ENCODE results near the gene PAPLN. TPM values are rescaled to one million over a fixed set of nuclear protein-coding genes. Genes with fewer than 3 reads are reported as not detected.

PAPLN gene
- total RNA-seq, 1 experiment from 2014 or later = 9.6 TPM

DNA sequence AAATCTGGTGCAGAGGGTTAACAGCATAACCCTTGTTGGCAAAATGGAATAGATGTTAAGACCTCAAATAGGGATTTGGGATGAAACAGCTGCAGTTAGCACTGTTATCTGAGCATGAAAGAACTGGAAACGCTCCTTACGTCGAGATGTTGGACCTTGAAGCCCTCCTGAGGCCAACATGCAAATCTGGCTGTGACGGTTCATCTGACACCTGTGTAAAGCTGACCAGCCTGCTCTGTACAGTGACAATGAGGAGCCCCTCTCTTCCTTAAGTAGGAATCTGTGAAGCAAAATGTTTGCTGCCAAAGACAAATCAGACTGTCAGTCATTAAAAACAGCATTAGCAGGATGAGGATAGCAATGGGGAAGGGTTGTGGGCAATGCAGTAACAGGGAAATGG lies 36.5 kb downstream of the PAPLN start (continued):
- no peak for TF ChIP-seq SP1 (IDR thresholded peaks at IDR 0.05; ENCODE audit: low read depth)

DNA sequence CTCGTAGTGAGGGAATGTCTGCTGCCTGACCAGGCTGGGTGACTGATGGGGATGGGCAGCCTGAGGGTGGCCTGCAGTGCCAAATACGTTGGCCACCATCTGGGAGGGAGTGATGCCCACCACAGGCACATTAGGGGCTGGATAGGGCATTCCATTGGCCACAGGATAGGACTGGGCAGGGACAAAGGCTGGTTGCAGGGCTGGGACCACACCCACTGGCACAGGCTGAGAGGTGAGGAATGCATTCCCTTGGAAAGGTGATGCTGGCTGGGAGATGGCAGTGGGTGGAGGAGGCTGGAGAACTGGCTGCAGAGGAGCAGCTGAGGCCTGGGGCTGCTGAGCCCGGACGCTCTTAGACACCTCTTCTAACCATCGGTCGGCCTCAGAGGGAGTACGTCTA lies 39.5 kb downstream of the PAPLN start:
- ChIA-PET POLR2A (no interaction called here), RAD21 (ENCODE audit: low non-redundant PET in 1 of 2, low total read pairs in 2 of 2, uncharacterized antibody in 2 of 2, unreplicated experiment in 2 of 2) (no interaction called here), CTCF (no interaction called here)
- H3K4me1 ChIP-seq (ENCODE audit: control insufficient read depth in 1 of 2, insufficient read depth in 2 of 2, low read length in 2 of 2) = no peaks in the 10 kb centered on the region
- H3K27me3 ChIP-seq (ENCODE audit: insufficient read depth, low read length) = no peaks in the 10 kb centered on the region
- no peak overlapping the region for H3K9ac ChIP-seq (ENCODE audit: low read length)
- no peaks in the 10 kb centered on the region for H3K9me3 ChIP-seq (ENCODE audit: control insufficient read depth in 1 of 2, insufficient read depth in 1 of 2, low read depth in 1 of 2, low read length in 2 of 2)
- BruUV-seq (replicated peaks) = no TSS peak
- no peak overlapping the region for H3K4me3 ChIP-seq (replicated peaks in 1 of 2; ENCODE audit: low read depth in 1 of 2, low read length in 2 of 2)
- intact Hi-C loops (cut with micrococcal nuclease) = no loop called here
- TF ChIP-seq ZFX (IDR thresholded peaks at IDR 0.05) (no peak), SP1 (IDR thresholded peaks at IDR 0.05; ENCODE audit: low read depth) (no peak), POLR2A (IDR thresholded peaks at IDR 0.05; ENCODE audit: borderline replicate concordance, extremely low read depth, insufficient read depth, insufficient read length) (no peak), JUND (IDR thresholded peaks at IDR 0.05) (no peak), YY1 (IDR thresholded peaks at IDR 0.05; ENCODE audit: extremely low read depth, insufficient replicate concordance, low read depth, low read length) (no peak), TCF7L2 (IDR thresholded peaks at IDR 0.05; ENCODE audit: borderline replicate concordance, extremely low read depth, insufficient read depth, insufficient read length) (no peak), SRF (IDR thresholded peaks at IDR 0.05; ENCODE audit: low read depth) (no peak), FOSL1 (IDR thresholded peaks at IDR 0.05; ENCODE audit: low read depth) (no peak), CBX3 (IDR thresholded peaks at IDR 0.05; ENCODE audit: low read depth) (no peak), RAD21 (IDR thresholded peaks at IDR 0.05; ENCODE audit: low read depth) (no peak), POLR2AphosphoS5 (IDR thresholded peaks at IDR 0.05; ENCODE audit: low read depth, low read length) (no peak), ELF1 (IDR thresholded peaks at IDR 0.05; ENCODE audit: borderline replicate concordance, low read depth) (no peak)
- TF ChIP-seq, protein P1, sequence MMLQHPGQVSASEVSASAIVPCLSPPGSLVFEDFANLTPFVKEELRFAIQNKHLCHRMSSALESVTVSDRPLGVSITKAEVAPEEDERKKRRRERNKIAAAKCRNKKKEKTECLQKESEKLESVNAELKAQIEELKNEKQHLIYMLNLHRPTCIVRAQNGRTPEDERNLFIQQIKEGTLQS (IDR thresholded peaks at IDR 0.05) = no peak
- TF ChIP-seq, protein P2, sequence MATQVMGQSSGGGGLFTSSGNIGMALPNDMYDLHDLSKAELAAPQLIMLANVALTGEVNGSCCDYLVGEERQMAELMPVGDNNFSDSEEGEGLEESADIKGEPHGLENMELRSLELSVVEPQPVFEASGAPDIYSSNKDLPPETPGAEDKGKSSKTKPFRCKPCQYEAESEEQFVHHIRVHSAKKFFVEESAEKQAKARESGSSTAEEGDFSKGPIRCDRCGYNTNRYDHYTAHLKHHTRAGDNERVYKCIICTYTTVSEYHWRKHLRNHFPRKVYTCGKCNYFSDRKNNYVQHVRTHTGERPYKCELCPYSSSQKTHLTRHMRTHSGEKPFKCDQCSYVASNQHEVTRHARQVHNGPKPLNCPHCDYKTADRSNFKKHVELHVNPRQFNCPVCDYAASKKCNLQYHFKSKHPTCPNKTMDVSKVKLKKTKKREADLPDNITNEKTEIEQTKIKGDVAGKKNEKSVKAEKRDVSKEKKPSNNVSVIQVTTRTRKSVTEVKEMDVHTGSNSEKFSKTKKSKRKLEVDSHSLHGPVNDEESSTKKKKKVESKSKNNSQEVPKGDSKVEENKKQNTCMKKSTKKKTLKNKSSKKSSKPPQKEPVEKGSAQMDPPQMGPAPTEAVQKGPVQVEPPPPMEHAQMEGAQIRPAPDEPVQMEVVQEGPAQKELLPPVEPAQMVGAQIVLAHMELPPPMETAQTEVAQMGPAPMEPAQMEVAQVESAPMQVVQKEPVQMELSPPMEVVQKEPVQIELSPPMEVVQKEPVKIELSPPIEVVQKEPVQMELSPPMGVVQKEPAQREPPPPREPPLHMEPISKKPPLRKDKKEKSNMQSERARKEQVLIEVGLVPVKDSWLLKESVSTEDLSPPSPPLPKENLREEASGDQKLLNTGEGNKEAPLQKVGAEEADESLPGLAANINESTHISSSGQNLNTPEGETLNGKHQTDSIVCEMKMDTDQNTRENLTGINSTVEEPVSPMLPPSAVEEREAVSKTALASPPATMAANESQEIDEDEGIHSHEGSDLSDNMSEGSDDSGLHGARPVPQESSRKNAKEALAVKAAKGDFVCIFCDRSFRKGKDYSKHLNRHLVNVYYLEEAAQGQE (IDR thresholded peaks at IDR 0.05; ENCODE audit: low read depth) = no peak
- H3K79me2 ChIP-seq (ENCODE audit: insufficient read depth, low read length) = no peaks in the 10 kb centered on the region
- H4K20me1 ChIP-seq (ENCODE audit: insufficient read depth) = no peaks in the 10 kb centered on the region
- H3K36me3 ChIP-seq (ENCODE audit: control insufficient read depth in 1 of 2, insufficient read depth in 2 of 2, low read length in 2 of 2) = peaks cover 5 to 17% of the 10 kb centered on the region in 2 experiments
- no peak overlapping the region for H3K4me2 ChIP-seq (ENCODE audit: low read length)
- no peaks in the 10 kb centered on the region for H3K9me2 ChIP-seq (ENCODE audit: insufficient read depth)
- H3K27ac ChIP-seq (ENCODE audit: low read depth, low read length) = no peak overlapping the region
- no peak overlapping the region for H2AFZ ChIP-seq (ENCODE audit: low read depth, low read length, poor library complexity, severe bottlenecking)
- ATAC-seq = no peak
- no peak for DNase-seq (ENCODE audit: low read depth, low spot score)
